ENCODE measurements around the gene GYPC.

Gene GYPC

GRCh38 chr2:126736133-126736874, 80.3 kb downstream of the GYPC start:
- no peak for DNase-seq

GRCh38 chr2:126739141-126739540, 83.2 kb downstream of the GYPC start:
- no peak for DNase-seq

- DNase-seq, result no peak
Observed at GRCh38 chr2:126744640-126745039, 88.7 kb downstream of the GYPC start.

All from activated CD4-positive, alpha-beta T cell treated with anti-CD3 and anti-CD28 coated beads, Interleukin-2, amount 50 U/mL, for 1 hour (primary cell).